ENCODE data around the gene LAMC1.

- TF ChIP-seq CTCF (IDR thresholded peaks at IDR 0.05), result no peak
- no peak for TF ChIP-seq POLR2AphosphoS5 (IDR thresholded peaks at IDR 0.05)
Observed at GRCh38 chr1:183101081-183101480, 77.9 kb downstream of the LAMC1 start.
